Measurements from ENCODE around the gene LYST.
"Not testable (repeated sequence)": the region's sequence is repeated elsewhere in the genome, so short reads cannot be mapped to it uniquely, and the experiment has no call there.

Gene LYST

DNA sequence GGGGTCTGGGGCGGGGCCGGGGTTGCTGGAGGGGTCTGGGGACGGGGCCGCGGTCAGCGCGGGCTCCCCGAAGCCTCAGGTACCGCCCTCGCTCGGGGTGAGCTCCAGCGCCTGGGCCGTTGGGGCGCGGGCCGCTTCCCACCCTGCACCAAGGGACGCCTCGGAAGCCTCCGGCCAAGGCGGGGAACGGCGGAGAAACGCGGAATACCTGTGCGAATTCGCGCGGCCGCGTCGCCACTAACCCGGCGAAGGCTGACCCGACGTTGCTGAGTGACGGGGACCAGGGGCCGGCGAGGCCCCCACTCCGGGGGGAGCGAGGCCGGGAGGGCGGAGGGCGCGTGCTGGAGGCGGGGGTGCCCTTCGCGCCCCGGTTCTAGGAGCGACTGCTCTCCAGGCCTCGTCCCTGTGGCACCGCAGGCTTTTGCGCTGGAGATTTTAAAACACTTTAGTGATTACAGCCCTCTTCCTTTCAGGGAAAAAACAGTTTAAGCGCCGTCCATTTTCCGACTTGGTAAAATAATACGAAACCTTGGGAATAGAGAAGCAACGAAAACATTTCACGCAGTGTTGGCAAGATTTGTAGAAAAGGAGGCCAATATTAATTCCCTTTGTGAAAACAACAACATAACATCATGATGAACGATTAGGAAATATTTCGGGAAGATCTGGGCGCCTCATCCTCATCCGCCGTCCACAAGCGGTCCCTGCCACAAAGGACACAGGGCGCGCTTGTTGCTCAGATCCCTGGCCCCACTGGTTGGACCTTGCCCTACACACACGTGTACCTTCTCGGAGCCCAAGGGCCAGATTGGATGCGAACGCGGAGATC is 216.2 kb downstream of the LYST start:
- Histone ChIP-seq H3K27ac (no peak overlapping the region), H3K9ac (ENCODE audit: insufficient read length) (no peak overlapping the region), H3K36me3 (ENCODE audit: insufficient read depth, low read length) (no peaks in the 10 kb centered on the region), H3K4me3 (peak overlapping the region; percentile 84), H3K9me3 (ENCODE audit: low read depth, low read length) (no peaks in the 10 kb centered on the region)
- no peak for DNase-seq (ENCODE audit: low read depth, low spot score)
- TF ChIP-seq EZH2 (IDR thresholded peaks at IDR 0.05) (no peak), FOXP2 (optimal IDR thresholded peaks at IDR 0.05; ENCODE audit: control extremely low read depth, extremely low read length, insufficient read depth) (no peak), POLR2AphosphoS5 (IDR thresholded peaks at IDR 0.05; ENCODE audit: borderline replicate concordance, low read depth, low read length) (no peak)

DNA sequence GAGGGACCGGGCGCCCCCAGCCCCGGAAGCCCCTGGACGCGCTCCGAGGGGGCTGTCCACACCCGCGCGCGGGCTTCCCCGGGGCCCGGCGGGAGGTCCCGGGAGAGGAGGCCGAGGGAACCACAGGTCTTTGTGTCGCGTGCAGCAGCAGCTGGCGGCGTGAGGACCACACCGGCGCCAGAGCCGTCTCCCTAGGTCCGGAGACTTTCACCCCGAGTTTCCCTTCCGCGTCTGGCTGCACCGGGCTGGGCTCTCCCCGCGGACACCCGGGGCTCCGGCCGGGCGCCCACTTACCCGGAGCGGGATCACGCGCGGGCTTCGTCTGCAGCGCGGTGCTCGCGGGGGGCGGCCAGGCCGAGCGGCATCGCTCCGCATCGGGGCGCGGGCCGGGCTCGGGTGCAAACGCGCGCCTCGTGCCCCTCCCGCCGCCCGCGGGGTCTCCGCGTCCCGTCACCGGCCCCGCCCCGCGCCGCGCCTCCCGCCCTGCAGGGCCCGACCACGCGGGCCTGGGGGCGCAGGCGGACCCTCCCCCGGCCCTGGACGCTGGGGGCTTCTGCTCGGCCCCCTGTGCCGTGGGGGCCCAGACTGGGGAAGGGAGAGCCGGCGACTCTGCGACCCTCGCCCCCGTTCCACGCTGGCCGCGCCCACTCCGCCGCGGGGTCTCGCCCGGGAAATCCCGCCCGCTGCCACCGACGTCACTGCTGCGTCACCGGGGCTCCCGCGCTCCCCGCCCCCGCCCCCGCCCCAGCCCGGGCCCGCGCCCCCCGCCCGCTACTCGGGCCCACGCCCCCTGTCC is 217.1 kb downstream of the LYST start, which contains the start of gene GNG4:
Gene GNG4, minus strand, starts transcription at position 417 of the 796 bp plus-strand sequence. CDS start 65,946 bp downstream, outside the sequence.
- no peak for TF ChIP-seq FOXP2 (optimal IDR thresholded peaks at IDR 0.05; ENCODE audit: control extremely low read depth, extremely low read length, insufficient read depth)
- no peak for TF ChIP-seq POLR2AphosphoS5 (IDR thresholded peaks at IDR 0.05; ENCODE audit: borderline replicate concordance, low read depth, low read length)
- no peak for TF ChIP-seq EZH2 (IDR thresholded peaks at IDR 0.05)
- peak within 1 kb of the TSS; percentile 84 for H3K4me3 ChIP-seq
- no peak within 1 kb of the TSS for H3K27ac ChIP-seq
- peak within 1 kb of the TSS; percentile 10 for H3K9ac ChIP-seq (ENCODE audit: insufficient read length)
- DNase-seq (ENCODE audit: low read depth, low spot score) = no peak
- H3K36me3 ChIP-seq (ENCODE audit: insufficient read depth, low read length) = no peaks in the 10 kb centered on the region
- no peaks in the 10 kb centered on the region for H3K9me3 ChIP-seq (ENCODE audit: low read depth, low read length)

DNA sequence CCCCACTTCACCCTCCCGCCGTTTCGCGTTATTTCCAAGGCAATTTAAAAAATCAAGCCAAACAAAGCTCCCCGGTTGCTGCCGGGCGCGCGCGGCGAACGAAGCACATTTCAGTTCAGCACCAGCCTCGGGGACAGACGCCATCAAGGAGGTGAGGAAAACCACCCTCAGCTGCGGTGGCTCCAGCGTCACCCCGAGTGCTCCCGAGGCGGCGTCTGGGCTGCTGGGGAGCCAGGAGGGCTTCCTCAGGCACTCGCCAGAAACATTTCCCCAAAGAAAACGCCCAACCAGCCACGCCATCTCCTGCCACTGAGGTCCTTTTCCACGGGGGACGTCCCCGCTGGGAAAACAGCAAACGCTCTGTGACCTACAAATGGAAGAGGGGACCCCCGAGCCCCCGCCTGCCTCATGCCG is 217.7 kb downstream of the LYST start:
- DNase-seq (ENCODE audit: low read depth, low spot score) = no peak
- peak overlapping the region; percentile 84 for H3K4me3 ChIP-seq

DNA sequence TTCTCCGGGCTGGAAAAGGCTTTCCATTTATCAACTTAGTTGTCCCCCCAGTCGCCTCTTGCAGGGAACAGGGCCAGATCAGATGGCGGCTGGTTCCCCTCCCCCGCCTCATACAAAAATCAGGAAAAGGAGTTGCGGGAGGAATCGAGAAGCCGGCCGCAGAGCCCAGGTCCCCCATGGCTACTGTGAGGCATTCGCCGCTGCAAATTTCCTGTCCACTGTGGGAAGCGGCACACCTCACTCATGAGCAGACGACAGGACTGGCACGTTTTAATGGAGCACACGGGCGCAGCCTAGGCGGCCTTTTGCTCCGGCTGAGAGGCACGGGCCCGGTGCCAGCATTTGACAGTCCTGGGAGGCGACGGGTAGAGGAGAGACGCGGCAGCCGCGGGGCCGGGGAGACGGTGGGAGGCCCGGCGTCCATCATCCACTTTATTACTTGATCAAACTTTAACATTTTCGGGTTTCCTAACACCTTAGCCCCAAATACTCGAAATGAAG is 218.2 kb downstream of the LYST start:
- no peak overlapping the region for H3K9ac ChIP-seq (ENCODE audit: insufficient read length)
- H3K4me3 ChIP-seq = peak overlapping the region; percentile 84
- H3K27ac ChIP-seq = no peak overlapping the region
- no peaks in the 10 kb centered on the region for H3K36me3 ChIP-seq (ENCODE audit: insufficient read depth, low read length)
- TF ChIP-seq FOXP2 (optimal IDR thresholded peaks at IDR 0.05; ENCODE audit: control extremely low read depth, extremely low read length, insufficient read depth) = no peak
- no peak for TF ChIP-seq POLR2AphosphoS5 (IDR thresholded peaks at IDR 0.05; ENCODE audit: borderline replicate concordance, low read depth, low read length)
- TF ChIP-seq EZH2 (IDR thresholded peaks at IDR 0.05) = no peak
- no peaks in the 10 kb centered on the region for H3K9me3 ChIP-seq (ENCODE audit: low read depth, low read length)
- DNase-seq (ENCODE audit: low read depth, low spot score) = no peak

More for the DNA sequence above, 217.7 kb downstream of the LYST start:
- Histone ChIP-seq H3K36me3 (ENCODE audit: insufficient read depth, low read length) (no peaks in the 10 kb centered on the region), H3K27ac (no peak overlapping the region), H3K9ac (ENCODE audit: insufficient read length) (peak overlapping the region; percentile 10), H3K9me3 (ENCODE audit: low read depth, low read length) (no peaks in the 10 kb centered on the region)
- no peak for TF ChIP-seq POLR2AphosphoS5 (IDR thresholded peaks at IDR 0.05; ENCODE audit: borderline replicate concordance, low read depth, low read length)
- no peak for TF ChIP-seq EZH2 (IDR thresholded peaks at IDR 0.05)
- no peak for TF ChIP-seq FOXP2 (optimal IDR thresholded peaks at IDR 0.05; ENCODE audit: control extremely low read depth, extremely low read length, insufficient read depth)

DNA sequence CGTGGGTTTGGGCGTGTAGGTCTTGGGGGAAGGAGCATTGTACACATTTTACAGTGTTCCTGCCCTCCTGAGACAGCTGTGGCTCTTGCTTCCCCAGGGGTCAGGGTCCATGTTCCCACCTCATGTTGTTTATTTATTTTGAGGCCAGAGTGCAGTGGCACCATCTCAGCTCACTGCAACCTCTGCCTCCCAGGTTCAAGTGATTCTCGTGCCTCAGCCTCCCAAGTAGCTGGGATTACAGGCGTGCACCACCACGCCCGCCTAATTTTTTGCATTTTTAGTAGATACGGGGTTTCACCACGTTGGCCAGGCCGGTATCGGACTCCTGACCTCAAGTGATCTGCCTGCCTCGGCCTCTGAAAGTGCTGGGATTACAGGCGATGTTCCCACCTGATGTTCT is 219.2 kb downstream of the LYST start:
- H3K9ac ChIP-seq (ENCODE audit: insufficient read length); H3K36me3 ChIP-seq (ENCODE audit: insufficient read depth, low read length); H3K27ac ChIP-seq; H3K9me3 ChIP-seq (ENCODE audit: low read depth, low read length); DNase-seq (ENCODE audit: low read depth, low spot score); H3K4me3 ChIP-seq: not testable (repeated sequence)

DNA sequence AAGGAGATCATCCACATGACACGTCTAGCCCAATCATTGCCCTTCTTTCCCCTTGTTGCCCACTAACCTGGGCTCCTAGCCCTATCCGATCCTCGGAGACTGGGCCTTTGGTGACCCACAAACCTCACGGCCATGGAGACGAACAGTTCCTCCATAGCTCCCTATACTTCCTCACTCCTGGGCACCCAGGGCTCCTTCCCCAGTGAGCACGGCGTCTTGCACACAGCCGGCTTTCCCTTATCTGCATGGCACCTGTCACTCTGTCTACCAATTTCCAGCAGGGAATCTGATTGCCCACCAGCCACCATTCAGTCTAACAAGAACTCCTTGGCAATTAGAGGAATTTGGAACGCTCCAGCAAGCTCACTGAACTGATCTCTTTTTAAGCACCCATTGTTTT is 220.2 kb downstream of the LYST start:
- H3K27ac ChIP-seq = no peak overlapping the region
- H3K9me3 ChIP-seq (ENCODE audit: low read depth, low read length) = no peaks in the 10 kb centered on the region
- H3K4me3 ChIP-seq = no peak overlapping the region
- H3K9ac ChIP-seq (ENCODE audit: insufficient read length) = no peak overlapping the region
- no peak for TF ChIP-seq POLR2AphosphoS5 (IDR thresholded peaks at IDR 0.05; ENCODE audit: borderline replicate concordance, low read depth, low read length)
- no peak for DNase-seq (ENCODE audit: low read depth, low spot score)
- H3K36me3 ChIP-seq (ENCODE audit: insufficient read depth, low read length) = no peaks in the 10 kb centered on the region

DNA sequence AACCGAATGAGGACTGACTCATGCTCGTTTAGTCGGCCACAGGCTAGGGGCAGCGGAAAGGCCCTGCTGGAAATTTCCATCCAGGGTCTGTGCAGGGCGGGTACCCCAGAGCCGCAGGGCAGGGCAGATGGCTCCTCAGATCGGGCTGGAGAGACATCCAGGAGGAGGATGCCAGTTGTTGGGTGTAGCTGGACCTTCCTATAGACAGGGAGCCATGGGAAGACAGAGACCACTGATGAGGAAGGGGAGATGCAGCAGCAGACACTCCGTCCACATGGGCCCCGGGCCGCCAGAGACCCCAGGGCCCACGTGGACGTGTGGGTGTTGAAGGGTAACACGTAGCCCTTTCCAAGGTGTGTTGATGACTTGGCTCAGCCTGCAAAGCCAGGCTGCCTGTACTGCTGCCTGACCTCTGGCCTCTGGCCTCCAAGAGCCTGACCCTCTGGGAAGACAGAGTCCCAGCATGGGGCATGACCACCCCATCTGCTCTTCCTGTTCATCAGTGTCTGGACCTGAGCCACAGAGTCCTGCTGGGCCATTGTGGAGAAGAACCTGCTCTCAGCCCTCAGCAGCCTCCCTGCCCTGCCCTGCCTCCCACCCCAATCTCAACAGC is 221.9 kb downstream of the LYST start:
- Histone ChIP-seq H3K9me3 (ENCODE audit: low read depth, low read length) (no peaks in the 10 kb centered on the region), H3K27ac (no peak overlapping the region), H3K9ac (ENCODE audit: insufficient read length) (no peak overlapping the region), H3K4me3 (no peak overlapping the region), H3K36me3 (ENCODE audit: insufficient read depth, low read length) (no peaks in the 10 kb centered on the region)
- no peak for TF ChIP-seq EZH2 (IDR thresholded peaks at IDR 0.05)
- TF ChIP-seq FOXP2 (optimal IDR thresholded peaks at IDR 0.05; ENCODE audit: control extremely low read depth, extremely low read length, insufficient read depth) = no peak
- no peak for TF ChIP-seq POLR2AphosphoS5 (IDR thresholded peaks at IDR 0.05; ENCODE audit: borderline replicate concordance, low read depth, low read length)
- DNase-seq (ENCODE audit: low read depth, low spot score) = no peak

All from SK-N-MC (cell line).